IMR-90 (cell line): ENCODE results near the gene SPATA13.

Experiments
- BHLHE40 ChIP-seq: fragments of 150-350 bp; IDR thresholded peaks from 2 replicates; pipeline ENCODE4 v1.6.1; 2016; ENCODE audit warnings: mild to moderate bottlenecking, low read depth, low read length
- CEBPB ChIP-seq: IDR thresholded peaks from 2 replicates; pipeline ENCODE4 v1.6.1; 2012; ENCODE audit warnings: low read depth, low read length, improper control_type of control experiment
- CTCF ChIP-seq: conservative IDR thresholded peaks from 2 replicates; pipeline ENCODE4 v1.5.1; 2012; ENCODE audit warnings: mild to moderate bottlenecking, low read depth, low read length, improper control_type of control experiment
- FOS ChIP-seq: fragments of 150-350 bp; IDR thresholded peaks from 2 replicates; pipeline ENCODE4 v1.6.1; 2016; ENCODE audit warnings: low read depth, low read length
- MAFK ChIP-seq: IDR thresholded peaks from 2 replicates; pipeline ENCODE4 v1.6.1; 2012; ENCODE audit warnings: low read depth, low read length, improper control_type of control experiment
- MXI1 ChIP-seq: IDR thresholded peaks from 2 replicates; pipeline ENCODE4 v1.6.1; 2012; ENCODE audit warnings: low read depth, mild to moderate bottlenecking, low read length, moderate library complexity, borderline replicate concordance
- POLR2A ChIP-seq: IDR thresholded peaks from 2 replicates; pipeline ENCODE4 v1.6.1; 2012; ENCODE audit warnings: mild to moderate bottlenecking, low read depth, low read length
- RAD21 ChIP-seq: IDR thresholded peaks from 2 replicates; pipeline ENCODE4 v1.6.1; 2012; ENCODE audit warnings: low read length, improper control_type of control experiment
- SMC3 ChIP-seq: fragments of 150-350 bp; IDR thresholded peaks from 2 replicates; pipeline ENCODE4 v1.6.1; 2016; ENCODE audit warnings: low read depth, mild to moderate bottlenecking, antibody characterized with exemption, low read length, moderate library complexity
- TF ChIP-seq, protein P1 (sequence below): fragments of 150-350 bp; IDR thresholded peaks from 2 replicates; pipeline ENCODE4 v1.6.1; 2016; ENCODE audit warnings: low read depth, mild to moderate bottlenecking, low read length, moderate library complexity, borderline replicate concordance
- TF ChIP-seq, protein P2 (sequence below): fragments of 150-350 bp; IDR thresholded peaks from 2 replicates; pipeline ENCODE4 v1.6.1; 2017; ENCODE audit warnings: mild to moderate bottlenecking, antibody characterized with exemption, low read length, low read depth

DNA sequence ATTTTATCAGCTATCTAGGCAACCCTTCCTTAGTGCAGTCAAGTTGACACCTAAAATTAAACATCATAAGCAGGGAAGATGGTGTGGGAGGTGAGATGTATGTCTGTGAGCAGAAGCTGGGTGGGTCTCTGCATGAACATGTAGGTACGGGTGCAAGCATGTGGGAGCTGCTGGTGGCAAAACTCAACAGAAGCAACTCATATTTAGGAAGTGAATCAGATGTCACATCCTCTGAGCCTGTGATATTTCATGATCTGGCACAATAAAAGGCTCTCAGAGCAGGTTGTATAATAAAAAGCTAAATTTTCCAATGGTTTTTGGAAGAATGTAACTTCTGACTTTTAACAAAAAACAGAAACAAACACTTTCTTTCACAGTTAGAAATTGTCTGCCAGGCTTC lies 193.2 kb downstream of the SPATA13 start:
- TF ChIP-seq CTCF (no peak), POLR2A (no peak), BHLHE40 (no peak), CEBPB (no peak), SMC3 (no peak), MAFK (no peak), MXI1 (no peak), FOS (no peak), RAD21 (no peak)
- TF ChIP-seq, protein P1, sequence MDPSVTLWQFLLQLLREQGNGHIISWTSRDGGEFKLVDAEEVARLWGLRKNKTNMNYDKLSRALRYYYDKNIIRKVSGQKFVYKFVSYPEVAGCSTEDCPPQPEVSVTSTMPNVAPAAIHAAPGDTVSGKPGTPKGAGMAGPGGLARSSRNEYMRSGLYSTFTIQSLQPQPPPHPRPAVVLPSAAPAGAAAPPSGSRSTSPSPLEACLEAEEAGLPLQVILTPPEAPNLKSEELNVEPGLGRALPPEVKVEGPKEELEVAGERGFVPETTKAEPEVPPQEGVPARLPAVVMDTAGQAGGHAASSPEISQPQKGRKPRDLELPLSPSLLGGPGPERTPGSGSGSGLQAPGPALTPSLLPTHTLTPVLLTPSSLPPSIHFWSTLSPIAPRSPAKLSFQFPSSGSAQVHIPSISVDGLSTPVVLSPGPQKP = no peak
- TF ChIP-seq, protein P2, sequence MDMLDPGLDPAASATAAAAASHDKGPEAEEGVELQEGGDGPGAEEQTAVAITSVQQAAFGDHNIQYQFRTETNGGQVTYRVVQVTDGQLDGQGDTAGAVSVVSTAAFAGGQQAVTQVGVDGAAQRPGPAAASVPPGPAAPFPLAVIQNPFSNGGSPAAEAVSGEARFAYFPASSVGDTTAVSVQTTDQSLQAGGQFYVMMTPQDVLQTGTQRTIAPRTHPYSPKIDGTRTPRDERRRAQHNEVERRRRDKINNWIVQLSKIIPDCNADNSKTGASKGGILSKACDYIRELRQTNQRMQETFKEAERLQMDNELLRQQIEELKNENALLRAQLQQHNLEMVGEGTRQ = no peak
